Hepatocyte (in vitro differentiated cells): ENCODE results near the gene HAT1. TPM values are rescaled to one million over a fixed set of nuclear protein-coding genes. Genes with fewer than 3 reads are reported as not detected.
"Not testable (repeated sequence)": the region's sequence is repeated elsewhere in the genome, so short reads cannot be mapped to it uniquely, and the experiment has no call there.

ENCODE experiments used
- DNase-seq: peaks from one replicate; pipeline ENCODE4 v3.0.0-alpha.2; 2016; ENCODE audit warnings: low spot score
- H2AFZ ChIP-seq: fragments of 200-600 bp; sonication (generic); 2 replicates; pipeline ENCODE4 v1.6.0; 2016; ENCODE audit warnings: antibody characterized with exemption, mild to moderate bottlenecking
- H3K27ac ChIP-seq: fragments of 200-600 bp; sonication (generic); 2 replicates; pipeline ENCODE4 v1.5.1; 2016; ENCODE audit warnings: mild to moderate bottlenecking
- H3K27me3 ChIP-seq: fragments of 200-600 bp; sonication (generic); 2 replicates; pipeline ENCODE4 v1.6.1; 2016
- H3K36me3 ChIP-seq: fragments of 200-600 bp; sonication (generic); replicated peaks from 2 replicates; pipeline ENCODE4 v1.5.1; 2016; ENCODE audit warnings: low read depth; ENCODE audit not compliant: insufficient read depth
- H3K4me1 ChIP-seq: fragments of 200-600 bp; sonication (generic); 2 replicates; pipeline ENCODE4 v1.5.1; 2016; ENCODE audit warnings: mild to moderate bottlenecking, moderate library complexity; ENCODE audit not compliant: insufficient read depth
- H3K4me2 ChIP-seq: fragments of 200-600 bp; sonication (generic); 2 replicates; pipeline ENCODE4 v1.6.0; 2016
- H3K4me3 ChIP-seq: fragments of 200-600 bp; sonication (generic); 2 replicates; pipeline ENCODE4 v1.5.1; 2016; ENCODE audit warnings: mild to moderate bottlenecking
- H3K79me2 ChIP-seq: fragments of 200-600 bp; sonication (generic); 2 replicates; pipeline ENCODE4 v1.6.0; 2017; ENCODE audit warnings: mild to moderate bottlenecking
- H3K9me2 ChIP-seq: fragments of 200-600 bp; sonication (generic); replicated peaks from 2 replicates; pipeline ENCODE4 v1.6.0; 2017; ENCODE audit warnings: mild to moderate bottlenecking; ENCODE audit not compliant: insufficient read depth
- H3K9me3 ChIP-seq: fragments of 200-600 bp; sonication (generic); 2 replicates; pipeline ENCODE4 v1.5.1; 2016; ENCODE audit warnings: low read depth, mild to moderate bottlenecking
- H4K20me1 ChIP-seq: fragments of 200-600 bp; sonication (generic); 2 replicates; pipeline ENCODE4 v1.6.0; 2016; ENCODE audit warnings: mild to moderate bottlenecking; ENCODE audit not compliant: insufficient read depth, poor library complexity, severe bottlenecking
- EZH2 ChIP-seq: fragments of 200-600 bp; sonication (generic); IDR thresholded peaks from 2 replicates; pipeline ENCODE4 v1.6.1; 2016; ENCODE audit warnings: antibody characterized with exemption, mild to moderate bottlenecking, borderline replicate concordance
- EZH2phosphoT487 ChIP-seq: fragments of 200-600 bp; sonication (generic); IDR thresholded peaks from one replicate; pipeline ENCODE4 v1.6.1; 2018; ENCODE audit warnings: antibody characterized with exemption, mild to moderate bottlenecking, low read depth, moderate library complexity; ENCODE audit not compliant: unreplicated experiment, severe bottlenecking
- WGBS: methylation state at CpG from one replicate; pipeline ENCODE4 v1.1.6; 2016; ENCODE audit warnings: low lambda C conversion rate; ENCODE audit errors: missing lambda C conversion rate; 5-methylcytosine and 5-hydroxymethylcytosine counted together
- polyA plus RNA-seq: library from polyadenylated mRNA; unstranded; fragments of >200 nt; fragmentation: Nextera tagmentation; extraction: Ambion mirVana; gene quantifications from 2 replicates; pipeline ENCODE4 v1.2.1, GENCODE V29; 2016
- total RNA-seq: library from RNA; depleted of rRNA; stranded (reverse); fragments of >200 nt; gene quantifications from 2 replicates; pipeline ENCODE4 v1.2.3, GENCODE V29; 2014
- TF ChIP-seq, protein P1 (sequence below): fragments of 200-600 bp; sonication (generic); IDR thresholded peaks from 2 replicates; pipeline ENCODE4 v1.5.1; 2016; ENCODE audit warnings: antibody characterized with exemption, mild to moderate bottlenecking; ENCODE audit not compliant: poor library complexity

The HAT1 gene
- total and polyA plus RNA-seq, 2 experiments from 2014 or later, result 35.3 to 54.3 TPM

- DNase-seq, result no peak
- H3K27ac ChIP-seq, result no peak overlapping the region
- no peaks in the 10 kb centered on the region for H3K36me3 ChIP-seq
- H3K9me2 ChIP-seq, result no peaks in the 10 kb centered on the region
- H3K9me3 ChIP-seq, result no peaks in the 10 kb centered on the region
- TF ChIP-seq, protein P1, sequence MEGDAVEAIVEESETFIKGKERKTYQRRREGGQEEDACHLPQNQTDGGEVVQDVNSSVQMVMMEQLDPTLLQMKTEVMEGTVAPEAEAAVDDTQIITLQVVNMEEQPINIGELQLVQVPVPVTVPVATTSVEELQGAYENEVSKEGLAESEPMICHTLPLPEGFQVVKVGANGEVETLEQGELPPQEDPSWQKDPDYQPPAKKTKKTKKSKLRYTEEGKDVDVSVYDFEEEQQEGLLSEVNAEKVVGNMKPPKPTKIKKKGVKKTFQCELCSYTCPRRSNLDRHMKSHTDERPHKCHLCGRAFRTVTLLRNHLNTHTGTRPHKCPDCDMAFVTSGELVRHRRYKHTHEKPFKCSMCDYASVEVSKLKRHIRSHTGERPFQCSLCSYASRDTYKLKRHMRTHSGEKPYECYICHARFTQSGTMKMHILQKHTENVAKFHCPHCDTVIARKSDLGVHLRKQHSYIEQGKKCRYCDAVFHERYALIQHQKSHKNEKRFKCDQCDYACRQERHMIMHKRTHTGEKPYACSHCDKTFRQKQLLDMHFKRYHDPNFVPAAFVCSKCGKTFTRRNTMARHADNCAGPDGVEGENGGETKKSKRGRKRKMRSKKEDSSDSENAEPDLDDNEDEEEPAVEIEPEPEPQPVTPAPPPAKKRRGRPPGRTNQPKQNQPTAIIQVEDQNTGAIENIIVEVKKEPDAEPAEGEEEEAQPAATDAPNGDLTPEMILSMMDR, result no peak
- no peak for TF ChIP-seq EZH2phosphoT487
- TF ChIP-seq EZH2, result no peak
- H3K4me1 ChIP-seq, result no peaks in the 10 kb centered on the region
- no peaks in the 10 kb centered on the region for H3K27me3 ChIP-seq
- no peaks in the 10 kb centered on the region for H4K20me1 ChIP-seq
- H3K4me2 ChIP-seq, result no peak overlapping the region
- H2AFZ ChIP-seq, result no peak overlapping the region
- H3K4me3 ChIP-seq, result no peak overlapping the region
- H3K79me2 ChIP-seq, result no peaks in the 10 kb centered on the region
Measured at GRCh38 chr2:171966688-171967087, 44.4 kb downstream of the HAT1 start.

DNA sequence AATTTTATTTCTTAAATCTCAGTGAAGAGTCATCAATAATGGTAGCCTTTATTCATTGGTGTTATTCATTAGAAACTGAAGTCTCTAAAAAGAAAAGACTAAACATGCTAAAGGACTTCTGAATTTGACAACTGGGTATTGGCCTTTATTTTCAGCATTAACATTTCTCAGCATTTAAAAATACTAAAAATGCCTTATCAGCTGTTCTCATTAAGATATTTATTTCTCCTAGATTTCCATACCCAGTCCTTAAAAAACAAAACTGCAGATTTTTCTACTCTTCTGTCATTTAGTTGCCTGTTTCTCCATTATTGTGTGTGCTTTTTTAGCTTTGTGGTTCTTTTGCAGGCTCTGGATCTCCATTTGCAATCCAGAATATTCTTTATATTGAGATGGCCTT lies 46.2 kb downstream of the HAT1 start:
- Histone ChIP-seq H3K9me2 (no peaks in the 10 kb centered on the region), H3K4me3 (no peak overlapping the region), H3K36me3 (no peaks in the 10 kb centered on the region), H3K27me3 (no peaks in the 10 kb centered on the region), H3K27ac (no peak overlapping the region), H3K4me1 (no peaks in the 10 kb centered on the region), H2AFZ (no peak overlapping the region), H3K79me2 (no peaks in the 10 kb centered on the region), H4K20me1 (no peaks in the 10 kb centered on the region), H3K9me3 (no peaks in the 10 kb centered on the region), H3K4me2 (no peak overlapping the region)
- no peak for DNase-seq
- no peak for TF ChIP-seq EZH2phosphoT487

GRCh38 chr2:171972329-171972982 lies 50.2 kb downstream of the HAT1 start:
- WGBS, result 96% methylated on average over 2 of the region's 2 CpGs
- H3K79me2 ChIP-seq, result no peaks in the 10 kb centered on the region
- TF ChIP-seq, protein P1, result no peak
- TF ChIP-seq EZH2 (no peak), EZH2phosphoT487 (no peak)
- no peaks in the 10 kb centered on the region for H3K27me3 ChIP-seq
- H3K4me2 ChIP-seq, result no peak overlapping the region
- no peaks in the 10 kb centered on the region for H3K4me1 ChIP-seq
- H2AFZ ChIP-seq, result no peak overlapping the region
- no peaks in the 10 kb centered on the region for H3K9me2 ChIP-seq
- H3K4me3 ChIP-seq, result no peak overlapping the region
- H3K27ac ChIP-seq, result no peak overlapping the region
- no peaks in the 10 kb centered on the region for H3K36me3 ChIP-seq
- no peak for DNase-seq
- H4K20me1 ChIP-seq, result no peaks in the 10 kb centered on the region
- no peaks in the 10 kb centered on the region for H3K9me3 ChIP-seq

DNA sequence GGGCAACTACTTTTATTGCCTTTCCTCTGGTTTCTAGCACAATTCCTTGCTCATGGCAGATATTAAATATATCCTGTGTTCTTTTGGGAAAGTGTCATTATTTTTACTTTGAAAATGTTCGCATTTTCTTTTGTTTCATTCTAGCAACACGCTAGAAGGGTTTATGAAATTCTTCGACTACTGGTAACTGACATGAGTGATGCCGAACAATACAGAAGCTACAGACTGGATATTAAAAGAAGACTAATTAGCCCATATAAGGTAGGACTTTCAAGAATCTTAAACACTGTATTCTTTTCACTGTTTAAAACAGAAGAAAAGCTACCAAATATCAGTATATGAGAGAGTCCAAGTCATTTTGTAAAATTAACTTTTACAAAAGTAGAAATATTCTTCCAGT lies 56.8 kb downstream of the HAT1 start:
- WGBS, result 100% methylated on average over 4 of the region's 4 CpGs
- Histone ChIP-seq H3K4me3 (no peak overlapping the region), H3K9me3 (no peaks in the 10 kb centered on the region), H3K9me2 (no peaks in the 10 kb centered on the region), H3K27ac (no peak overlapping the region), H2AFZ (no peak overlapping the region), H3K36me3 (no peaks in the 10 kb centered on the region), H3K4me1 (no peaks in the 10 kb centered on the region), H3K4me2 (no peak overlapping the region), H4K20me1 (no peaks in the 10 kb centered on the region), H3K27me3 (no peaks in the 10 kb centered on the region), H3K79me2 (no peaks in the 10 kb centered on the region)
- no peak for TF ChIP-seq EZH2
- no peak for TF ChIP-seq EZH2phosphoT487
- TF ChIP-seq, protein P1, result no peak
- DNase-seq, result no peak

- H3K27ac ChIP-seq, H3K4me3 ChIP-seq, H3K79me2 ChIP-seq, H3K27me3 ChIP-seq, H3K36me3 ChIP-seq, H3K4me2 ChIP-seq, H3K4me1 ChIP-seq, DNase-seq, H4K20me1 ChIP-seq, H3K9me3 ChIP-seq, H2AFZ ChIP-seq, H3K9me2 ChIP-seq: not testable (repeated sequence)
- 97% methylated on average over 1 of the region's 1 CpG for WGBS
Measured at GRCh38 chr2:171983924-171984323, 61.7 kb downstream of the HAT1 start.
